ENCODE results near the gene PUS10.

DNA sequence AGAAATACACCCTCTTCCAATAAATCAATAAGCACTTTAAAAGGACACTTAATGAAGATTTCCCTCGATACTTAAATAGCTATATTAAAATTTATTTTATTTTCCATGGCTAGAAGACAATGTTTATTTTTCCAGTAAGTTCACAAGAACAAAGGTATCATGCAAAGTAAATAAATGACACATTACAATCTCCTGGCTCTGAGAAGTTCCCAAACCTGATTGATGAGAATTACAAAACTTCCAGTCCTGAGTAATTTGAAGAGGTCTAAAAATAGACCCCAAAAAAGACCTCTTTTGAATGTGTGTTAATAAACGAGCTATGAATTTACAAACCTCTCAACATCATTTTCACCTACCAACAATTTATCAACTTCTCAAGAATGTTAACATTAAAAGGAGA is 2.1 kb downstream of the PUS10 start:
- TF ChIP-seq, protein P1, sequence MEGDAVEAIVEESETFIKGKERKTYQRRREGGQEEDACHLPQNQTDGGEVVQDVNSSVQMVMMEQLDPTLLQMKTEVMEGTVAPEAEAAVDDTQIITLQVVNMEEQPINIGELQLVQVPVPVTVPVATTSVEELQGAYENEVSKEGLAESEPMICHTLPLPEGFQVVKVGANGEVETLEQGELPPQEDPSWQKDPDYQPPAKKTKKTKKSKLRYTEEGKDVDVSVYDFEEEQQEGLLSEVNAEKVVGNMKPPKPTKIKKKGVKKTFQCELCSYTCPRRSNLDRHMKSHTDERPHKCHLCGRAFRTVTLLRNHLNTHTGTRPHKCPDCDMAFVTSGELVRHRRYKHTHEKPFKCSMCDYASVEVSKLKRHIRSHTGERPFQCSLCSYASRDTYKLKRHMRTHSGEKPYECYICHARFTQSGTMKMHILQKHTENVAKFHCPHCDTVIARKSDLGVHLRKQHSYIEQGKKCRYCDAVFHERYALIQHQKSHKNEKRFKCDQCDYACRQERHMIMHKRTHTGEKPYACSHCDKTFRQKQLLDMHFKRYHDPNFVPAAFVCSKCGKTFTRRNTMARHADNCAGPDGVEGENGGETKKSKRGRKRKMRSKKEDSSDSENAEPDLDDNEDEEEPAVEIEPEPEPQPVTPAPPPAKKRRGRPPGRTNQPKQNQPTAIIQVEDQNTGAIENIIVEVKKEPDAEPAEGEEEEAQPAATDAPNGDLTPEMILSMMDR (IDR thresholded peaks at IDR 0.05) = no peak
- TF ChIP-seq POLR2A (IDR thresholded peaks at IDR 0.05) = no peak

Data from testis (tissue), 2 donors.